GM23248 (cell line): ENCODE data around the gene NCAM1.

Experiments used
- EZH2 ChIP-seq: fragments of 200-600 bp; sonication (generic); IDR thresholded peaks from 2 replicates; pipeline ENCODE4 v1.6.1; 2018; ENCODE audit warnings: antibody characterized with exemption, mild to moderate bottlenecking; ENCODE audit not compliant: insufficient read depth, poor library complexity, severe bottlenecking
- EZH2phosphoT487 ChIP-seq: fragments of 200-600 bp; sonication (generic); IDR thresholded peaks from 2 replicates; pipeline ENCODE4 v1.6.1; 2018; ENCODE audit warnings: antibody characterized with exemption, moderate library complexity, mild to moderate bottlenecking, low read depth; ENCODE audit not compliant: insufficient read depth

- TF ChIP-seq EZH2: no peak
- no peak for TF ChIP-seq EZH2phosphoT487
Measured at GRCh38 chr11:113166280-113166679, 205.1 kb downstream of the NCAM1 start.
